ENCODE results near the gene ZNF439.
"Not testable (repeated sequence)": the region's sequence is repeated elsewhere in the genome, so short reads cannot be mapped to it uniquely, and the experiment has no call there.

- TF ChIP-seq EZH2 (IDR thresholded peaks at IDR 0.05; ENCODE audit: low read depth), result not testable (repeated sequence)
- TF ChIP-seq CTCF (conservative IDR thresholded peaks at IDR 0.05), result peak; percentile 46; the same call in 1 of the 2 replicates
Measured at GRCh38 chr19:11879687-11880266, 31.3 kb downstream of the ZNF439 start.

All from PC-9 (cell line).